Dermis blood vessel endothelial cell (primary cell): Measurements from ENCODE around the gene STK31. TPM values are rescaled to one million over a fixed set of nuclear protein-coding genes. Genes with fewer than 3 reads are reported as not detected.
"Not testable (repeated sequence)": the region's sequence is repeated elsewhere in the genome, so short reads cannot be mapped to it uniquely, and the experiment has no call there.

Experiments
- DNase-seq: peaks from one replicate; pipeline ENCODE4 v3.0.0; 2010
- total RNA-seq: library from RNA; depleted of rRNA; stranded (reverse); fragments of >200 nt; gene quantifications from 2 replicates; pipeline ENCODE4 v1.2.3, GENCODE V29; 2014

STK31 gene
- 0.17 and 0.19 TPM in 2 replicates for total RNA-seq

- no peak for DNase-seq
These were observed at the start of gene STK31 for GRCh38 chr7:23710000-23710399. TSS of gene STK31 (plus strand) at chr7:23710219. CDS start at chr7:23710286, 67 bp downstream.

GRCh38 chr7:23661385-23661784 is 48.6 kb upstream of the STK31 start:
- DNase-seq: no peak

GRCh38 chr7:23662124-23662983 is 47.7 kb upstream of the STK31 start:
- DNase-seq: no peak

- DNase-seq: no peak
These were observed 47.1 kb upstream of the STK31 start for GRCh38 chr7:23662984-23663313.

GRCh38 chr7:23664122-23664521 is 45.9 kb upstream of the STK31 start:
- DNase-seq: no peak

GRCh38 chr7:23672033-23672432 is 38.0 kb upstream of the STK31 start:
- DNase-seq: no peak

- peak; percentile 92 for DNase-seq
These were observed 30.1 kb upstream of the STK31 start, which contains the start of gene FAM221A for GRCh38 chr7:23679898-23680413. TSS of gene FAM221A (plus strand) at chr7:23680199. CDS start at chr7:23680219, 20 bp downstream.

- peak; percentile 84 for DNase-seq
These were observed 29.3 kb upstream of the STK31 start for GRCh38 chr7:23680414-23681405.

- DNase-seq: not testable (repeated sequence)
These were observed 26.0 kb upstream of the STK31 start for GRCh38 chr7:23684041-23684440.

- DNase-seq: no peak
These were observed 24.3 kb upstream of the STK31 start for GRCh38 chr7:23685731-23686130.

- DNase-seq: no peak
These were observed 23.0 kb upstream of the STK31 start for GRCh38 chr7:23687011-23687410.

GRCh38 chr7:23689165-23689564 is 20.9 kb upstream of the STK31 start:
- no peak for DNase-seq

- no peak for DNase-seq
These were observed 18.7 kb upstream of the STK31 start for GRCh38 chr7:23691320-23691719.

- no peak for DNase-seq
These were observed 16.8 kb upstream of the STK31 start for GRCh38 chr7:23693224-23693623.

- DNase-seq: peak; percentile 77
These were observed 13.0 kb upstream of the STK31 start for GRCh38 chr7:23696916-23697441.

GRCh38 chr7:23698822-23699221 is 11.2 kb upstream of the STK31 start:
- DNase-seq: no peak

- peak; percentile 25 for DNase-seq
These were observed 10.0 kb upstream of the STK31 start for GRCh38 chr7:23700046-23700445.

- no peak for DNase-seq
These were observed 803 bp upstream of the STK31 start for GRCh38 chr7:23709081-23709750.

- peak; percentile 72 for DNase-seq
These were observed 2.6 kb downstream of the STK31 start for GRCh38 chr7:23712368-23713284.

GRCh38 chr7:23713285-23714149 is 3.5 kb downstream of the STK31 start:
- DNase-seq: no peak
